GM15510 (cell line): ENCODE results near the gene HAPSTR1.
A peak's percentile ranks its signal among the peaks of the same experiment; 100 is the strongest.

Experiments
- POLR2A ChIP-seq: IDR thresholded peaks from 3 replicates; pipeline ENCODE4 v1.6.1; 2011; ENCODE audit warnings: borderline replicate concordance; ENCODE audit not compliant: insufficient read length; ENCODE audit errors: extremely low read depth

Gene HAPSTR1

GRCh38 chr16:9090101-9090959, 1.1 kb upstream of the HAPSTR1 start:
- TF ChIP-seq POLR2A = peak; percentile 33

- TF ChIP-seq POLR2A = no peak
These were observed 430 bp downstream of the HAPSTR1 start for GRCh38 chr16:9091867-9092281.

DNA sequence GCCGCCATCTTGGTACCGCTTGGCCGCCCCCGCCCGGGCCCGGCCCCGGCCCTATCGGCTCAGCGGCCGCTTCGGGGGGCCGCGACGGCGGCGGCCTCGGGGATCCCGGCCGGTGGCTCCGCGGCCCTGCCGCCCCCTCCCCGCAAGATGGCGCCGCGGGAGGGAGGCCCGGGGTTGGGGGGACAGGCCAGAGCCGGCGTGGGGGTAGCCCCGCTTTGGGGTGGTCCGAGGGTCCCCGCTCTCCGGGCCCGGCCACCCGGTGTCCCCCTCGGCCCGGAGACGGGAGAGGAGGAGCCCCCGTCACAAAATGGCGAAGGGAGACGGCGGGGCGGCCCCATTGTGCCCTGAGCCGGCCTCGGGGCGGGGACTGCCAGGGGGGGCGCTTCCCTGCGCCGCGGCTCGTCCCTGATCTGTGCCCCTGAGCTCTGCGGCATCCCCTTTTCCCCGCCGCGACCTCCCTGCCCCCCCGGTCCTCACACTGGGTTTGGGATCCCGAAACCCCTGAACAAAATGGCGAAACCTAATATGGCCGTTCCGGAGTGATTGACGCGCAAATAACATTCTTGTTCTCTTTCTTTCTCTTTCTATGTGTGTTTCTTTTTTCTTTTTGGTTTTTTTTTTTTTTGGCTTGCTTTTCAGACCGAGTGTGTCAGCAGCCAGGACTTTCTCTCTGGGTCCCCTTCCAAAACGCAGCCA, 986 bp downstream of the HAPSTR1 start:
- peak; percentile 28 for TF ChIP-seq POLR2A

DNA sequence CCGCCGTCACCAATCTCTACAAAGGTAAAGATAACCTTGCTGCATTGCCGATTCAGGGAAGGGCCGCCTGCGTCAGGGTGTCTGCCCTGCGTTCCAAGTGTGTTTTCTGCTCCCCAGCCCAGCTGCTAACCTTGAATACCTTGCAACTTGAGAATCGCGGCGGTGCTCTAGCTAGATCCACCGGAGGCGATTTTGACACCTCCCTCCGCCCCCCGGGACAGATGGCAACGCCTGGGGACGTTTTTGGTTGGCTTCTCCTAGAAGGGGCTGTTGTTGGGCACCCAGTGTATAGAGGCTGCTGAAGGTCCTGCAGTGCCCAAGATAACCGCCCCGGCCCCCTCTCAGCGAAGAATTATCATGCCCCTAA, 1.5 kb downstream of the HAPSTR1 start:
- TF ChIP-seq POLR2A = no peak

GRCh38 chr16:9094011-9094846, 2.8 kb downstream of the HAPSTR1 start:
- TF ChIP-seq POLR2A = no peak

GRCh38 chr16:9095171-9095570, 3.7 kb downstream of the HAPSTR1 start:
- no peak for TF ChIP-seq POLR2A

DNA sequence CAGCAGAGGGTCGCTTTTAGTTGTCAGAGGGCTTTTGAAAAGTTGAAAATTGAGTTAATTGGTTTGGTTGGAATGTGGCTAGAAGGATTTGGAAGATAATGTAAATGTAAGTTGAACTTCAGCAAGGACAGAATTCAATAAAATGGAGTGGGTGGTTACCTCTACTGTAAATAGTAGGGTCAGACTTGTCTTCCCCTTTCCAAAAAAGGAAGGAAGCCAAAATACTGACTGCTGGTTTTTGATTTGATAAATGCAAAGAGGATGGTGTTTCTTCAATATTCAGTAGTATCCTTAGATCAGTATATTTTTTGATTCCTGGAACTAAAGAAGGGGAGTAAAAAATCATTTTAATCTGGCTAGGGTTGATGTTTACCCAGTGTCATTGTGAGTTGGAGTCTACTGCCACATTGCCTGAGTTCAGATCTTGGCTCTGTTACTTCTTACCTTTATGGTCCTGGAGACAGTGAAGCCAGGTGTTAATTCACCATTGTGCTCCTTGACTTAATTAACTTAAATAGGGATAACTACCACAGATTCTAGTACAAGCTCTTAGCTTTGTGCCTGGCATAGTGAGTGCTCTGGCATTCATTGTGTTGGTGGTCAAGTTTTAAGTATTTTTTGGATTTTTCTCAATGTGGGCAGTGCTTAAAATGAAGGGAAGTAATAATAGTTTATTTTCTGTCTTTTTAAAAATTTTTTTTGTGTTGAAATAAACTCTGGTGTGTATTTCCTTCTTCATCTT, 4.4 kb downstream of the HAPSTR1 start:
- TF ChIP-seq POLR2A = no peak

- TF ChIP-seq POLR2A = no peak
These were observed 5.0 kb downstream of the HAPSTR1 start for GRCh38 chr16:9096416-9096952.

GRCh38 chr16:9097266-9098219, 6.1 kb downstream of the HAPSTR1 start:
- TF ChIP-seq POLR2A = no peak

- no peak for TF ChIP-seq POLR2A
These were observed 7.1 kb downstream of the HAPSTR1 start for GRCh38 chr16:9098377-9099090.

DNA sequence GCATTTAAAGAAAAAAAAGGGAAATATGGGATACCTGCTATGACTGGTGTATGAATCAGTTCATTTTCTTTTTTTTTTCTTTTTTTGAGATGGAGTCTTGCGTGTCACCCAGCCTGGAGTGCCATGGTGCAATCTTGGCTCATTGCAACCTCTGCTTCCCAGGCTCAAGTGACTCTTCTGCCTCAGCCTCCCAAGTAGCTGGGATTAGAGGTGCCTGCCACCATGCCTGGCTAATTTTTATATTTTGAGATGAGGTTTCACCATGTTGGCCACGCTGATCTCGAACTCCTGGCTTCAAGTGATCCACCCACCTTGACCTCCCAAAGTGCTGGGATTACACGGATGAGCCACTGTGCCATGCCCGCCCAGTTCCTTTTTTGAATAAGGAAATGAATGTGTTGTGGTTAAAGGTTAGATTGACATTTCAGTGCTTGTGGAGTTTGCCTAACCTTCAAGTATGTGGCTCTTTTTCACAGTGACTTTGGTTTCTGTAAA, 7.7 kb downstream of the HAPSTR1 start:
- TF ChIP-seq POLR2A = no peak

DNA sequence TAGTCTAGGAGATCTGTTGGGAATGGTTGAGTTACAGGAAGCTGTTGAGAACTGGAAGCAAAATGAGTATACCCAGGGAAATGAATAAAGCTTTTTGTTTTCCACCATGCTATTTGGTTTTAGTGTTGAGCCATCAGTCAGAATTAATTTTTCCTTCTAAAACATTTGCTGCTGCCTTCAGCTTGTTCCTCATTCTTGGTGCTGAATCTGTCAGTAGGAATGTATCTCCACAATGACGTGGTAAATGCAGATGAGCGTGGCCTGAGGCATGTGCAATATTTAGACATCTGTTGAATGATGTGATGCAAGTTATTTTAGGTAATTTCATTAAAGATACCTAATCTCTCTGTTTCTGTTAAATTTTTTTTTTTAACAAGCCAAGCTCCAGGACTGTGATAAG, 10.9 kb downstream of the HAPSTR1 start:
- no peak for TF ChIP-seq POLR2A
